Sigmoid colon (tissue), 3 donors: Measurements from ENCODE around the gene PRKAB2.

Experiments used
- POLR2A ChIP-seq, 2 donors: fragments of 450-650 bp; IDR thresholded peaks; one replicate each; pipeline ENCODE4 v1.6.1; 2016; ENCODE audit warnings: antibody characterized with exemption in 2 of 2, mild to moderate bottlenecking in 2 of 2, moderate library complexity in 2 of 2
- TF ChIP-seq, protein P1 (sequence below), 4 experiments: fragments of 450-650 bp in 3 of 4; fragments of 200-600 bp in 1 of 4; IDR thresholded peaks; one replicate each; pipeline ENCODE4 v1.5.1; 2016 to 2019; ENCODE audit warnings: antibody characterized with exemption in 4 of 4, mild to moderate bottlenecking in 3 of 4, moderate library complexity in 2 of 4

DNA sequence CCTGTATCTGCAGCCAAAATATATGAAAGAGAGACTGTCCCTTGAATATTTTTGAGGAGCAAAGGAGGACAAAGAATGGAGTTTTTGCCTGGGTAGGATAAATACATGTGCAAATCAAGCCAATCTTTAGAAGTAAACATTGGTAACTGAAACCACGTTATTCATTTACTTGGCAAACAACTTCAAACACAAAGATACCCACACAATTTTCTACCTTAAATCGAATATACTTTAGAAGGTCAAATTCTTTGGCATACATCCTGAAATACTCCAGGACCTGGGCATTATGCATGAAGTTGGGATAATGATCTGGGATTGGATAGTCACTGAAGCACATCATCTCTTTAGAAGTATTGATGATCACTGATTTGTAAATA is 43.3 kb upstream of the PRKAB2 start:
- TF ChIP-seq, protein P1, sequence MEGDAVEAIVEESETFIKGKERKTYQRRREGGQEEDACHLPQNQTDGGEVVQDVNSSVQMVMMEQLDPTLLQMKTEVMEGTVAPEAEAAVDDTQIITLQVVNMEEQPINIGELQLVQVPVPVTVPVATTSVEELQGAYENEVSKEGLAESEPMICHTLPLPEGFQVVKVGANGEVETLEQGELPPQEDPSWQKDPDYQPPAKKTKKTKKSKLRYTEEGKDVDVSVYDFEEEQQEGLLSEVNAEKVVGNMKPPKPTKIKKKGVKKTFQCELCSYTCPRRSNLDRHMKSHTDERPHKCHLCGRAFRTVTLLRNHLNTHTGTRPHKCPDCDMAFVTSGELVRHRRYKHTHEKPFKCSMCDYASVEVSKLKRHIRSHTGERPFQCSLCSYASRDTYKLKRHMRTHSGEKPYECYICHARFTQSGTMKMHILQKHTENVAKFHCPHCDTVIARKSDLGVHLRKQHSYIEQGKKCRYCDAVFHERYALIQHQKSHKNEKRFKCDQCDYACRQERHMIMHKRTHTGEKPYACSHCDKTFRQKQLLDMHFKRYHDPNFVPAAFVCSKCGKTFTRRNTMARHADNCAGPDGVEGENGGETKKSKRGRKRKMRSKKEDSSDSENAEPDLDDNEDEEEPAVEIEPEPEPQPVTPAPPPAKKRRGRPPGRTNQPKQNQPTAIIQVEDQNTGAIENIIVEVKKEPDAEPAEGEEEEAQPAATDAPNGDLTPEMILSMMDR (IDR thresholded peaks at IDR 0.05) = no peak
- no peak for TF ChIP-seq POLR2A (IDR thresholded peaks at IDR 0.05)
